ENCODE results near the gene SLC24A3. TPM values are rescaled to one million over a fixed set of nuclear protein-coding genes. Genes with fewer than 3 reads are reported as not detected.

SLC24A3 gene
- total RNA-seq, 1 donor from 2014 or later = 0.51 TPM

GRCh38 chr20:19333563-19333962 is 121.1 kb downstream of the SLC24A3 start:
- Mint-ChIP-seq H3K27ac (ENCODE audit: unreplicated experiment) (no peak overlapping the region), H3K9me3 (no peaks in the 10 kb centered on the region), H3K27me3 (ENCODE audit: low read depth) (peaks cover 46% of the 10 kb centered on the region), H3K36me3 (ENCODE audit: low read depth) (no peaks in the 10 kb centered on the region), H3K4me1 (no peaks in the 10 kb centered on the region), H3K4me3 (no peak overlapping the region)
- no peak for DNase-seq (ENCODE audit: low read depth, low spot score)
- TF ChIP-seq CTCF (conservative IDR thresholded peaks at IDR 0.05) = no peak

GRCh38 chr20:19335341-19335740 is 122.9 kb downstream of the SLC24A3 start:
- TF ChIP-seq CTCF (conservative IDR thresholded peaks at IDR 0.05) = no peak
- Mint-ChIP-seq H3K4me1 (no peaks in the 10 kb centered on the region), H3K27ac (ENCODE audit: unreplicated experiment) (no peak overlapping the region)

GRCh38 chr20:19335916-19336315 is 123.5 kb downstream of the SLC24A3 start:
- H3K36me3 Mint-ChIP-seq (ENCODE audit: low read depth) = no peaks in the 10 kb centered on the region
- H3K9me3 Mint-ChIP-seq = no peaks in the 10 kb centered on the region
- peaks cover 37% of the 10 kb centered on the region for H3K27me3 Mint-ChIP-seq (ENCODE audit: low read depth)
- no peak overlapping the region for H3K4me3 Mint-ChIP-seq
- no peaks in the 10 kb centered on the region for H3K4me1 Mint-ChIP-seq
- TF ChIP-seq CTCF (conservative IDR thresholded peaks at IDR 0.05) = no peak
- H3K27ac Mint-ChIP-seq (ENCODE audit: unreplicated experiment) = no peak overlapping the region
- no peak for DNase-seq (ENCODE audit: low read depth, low spot score)

More at GRCh38 chr20:19335341-19335740, 122.9 kb downstream of the SLC24A3 start:
- Mint-ChIP-seq H3K36me3 (ENCODE audit: low read depth) (no peaks in the 10 kb centered on the region), H3K27me3 (ENCODE audit: low read depth) (peaks cover 36% of the 10 kb centered on the region), H3K4me3 (no peak overlapping the region), H3K9me3 (no peaks in the 10 kb centered on the region)
- DNase-seq (ENCODE audit: low read depth, low spot score) = no peak

- H3K27me3 Mint-ChIP-seq (ENCODE audit: low read depth) = peaks cover 33% of the 10 kb centered on the region
- no peaks in the 10 kb centered on the region for H3K36me3 Mint-ChIP-seq (ENCODE audit: low read depth)
- no peak overlapping the region for H3K4me3 Mint-ChIP-seq
- H3K9me3 Mint-ChIP-seq = no peaks in the 10 kb centered on the region
- H3K4me1 Mint-ChIP-seq = no peaks in the 10 kb centered on the region
- no peak for DNase-seq (ENCODE audit: low read depth, low spot score)
- TF ChIP-seq CTCF (conservative IDR thresholded peaks at IDR 0.05) = no peak
- H3K27ac Mint-ChIP-seq (ENCODE audit: unreplicated experiment) = no peak overlapping the region
Observed at GRCh38 chr20:19336631-19337030, 124.2 kb downstream of the SLC24A3 start.

- DNase-seq (ENCODE audit: low read depth, low spot score) = no peak
- no peak for TF ChIP-seq CTCF (conservative IDR thresholded peaks at IDR 0.05)
- no peaks in the 10 kb centered on the region for H3K36me3 Mint-ChIP-seq (ENCODE audit: low read depth)
- H3K27me3 Mint-ChIP-seq (ENCODE audit: low read depth) = peaks cover 17% of the 10 kb centered on the region
- no peak overlapping the region for H3K4me3 Mint-ChIP-seq
- H3K4me1 Mint-ChIP-seq = no peaks in the 10 kb centered on the region
- H3K9me3 Mint-ChIP-seq = no peaks in the 10 kb centered on the region
- H3K27ac Mint-ChIP-seq (ENCODE audit: unreplicated experiment) = no peak overlapping the region
Observed at GRCh38 chr20:19338380-19338779, 125.9 kb downstream of the SLC24A3 start.

DNA sequence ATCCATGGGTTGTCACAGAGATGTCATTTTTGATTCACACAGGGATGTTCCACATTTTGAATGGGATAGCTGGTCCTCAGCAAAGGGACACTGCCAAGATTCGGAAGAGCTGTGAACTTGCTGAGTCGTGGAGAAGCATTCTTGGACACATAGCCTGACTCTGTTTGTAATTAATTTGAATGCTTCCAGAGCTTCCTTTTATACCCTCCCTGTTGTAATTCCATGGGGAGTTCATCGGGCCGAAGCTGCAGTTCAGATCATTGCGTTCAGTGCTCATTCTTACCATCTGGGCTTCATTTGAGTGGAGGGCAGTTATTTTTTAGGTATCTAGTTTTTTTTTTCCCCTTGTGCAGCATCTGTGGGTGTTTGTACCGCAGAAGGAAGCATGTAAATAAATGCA is 126.5 kb downstream of the SLC24A3 start:
- Mint-ChIP-seq H3K4me1 (no peaks in the 10 kb centered on the region), H3K9me3 (no peaks in the 10 kb centered on the region), H3K4me3 (no peak overlapping the region), H3K27ac (ENCODE audit: unreplicated experiment) (no peak overlapping the region), H3K36me3 (ENCODE audit: low read depth) (no peaks in the 10 kb centered on the region), H3K27me3 (ENCODE audit: low read depth) (peaks cover 11% of the 10 kb centered on the region)
- no peak for DNase-seq (ENCODE audit: low read depth, low spot score)
- no peak for TF ChIP-seq CTCF (conservative IDR thresholded peaks at IDR 0.05)
